Measurements from ENCODE around the gene SLC43A1.
"Not testable (repeated sequence)": the region's sequence is repeated elsewhere in the genome, so short reads cannot be mapped to it uniquely, and the experiment has no call there.

The SLC43A1 gene

DNA sequence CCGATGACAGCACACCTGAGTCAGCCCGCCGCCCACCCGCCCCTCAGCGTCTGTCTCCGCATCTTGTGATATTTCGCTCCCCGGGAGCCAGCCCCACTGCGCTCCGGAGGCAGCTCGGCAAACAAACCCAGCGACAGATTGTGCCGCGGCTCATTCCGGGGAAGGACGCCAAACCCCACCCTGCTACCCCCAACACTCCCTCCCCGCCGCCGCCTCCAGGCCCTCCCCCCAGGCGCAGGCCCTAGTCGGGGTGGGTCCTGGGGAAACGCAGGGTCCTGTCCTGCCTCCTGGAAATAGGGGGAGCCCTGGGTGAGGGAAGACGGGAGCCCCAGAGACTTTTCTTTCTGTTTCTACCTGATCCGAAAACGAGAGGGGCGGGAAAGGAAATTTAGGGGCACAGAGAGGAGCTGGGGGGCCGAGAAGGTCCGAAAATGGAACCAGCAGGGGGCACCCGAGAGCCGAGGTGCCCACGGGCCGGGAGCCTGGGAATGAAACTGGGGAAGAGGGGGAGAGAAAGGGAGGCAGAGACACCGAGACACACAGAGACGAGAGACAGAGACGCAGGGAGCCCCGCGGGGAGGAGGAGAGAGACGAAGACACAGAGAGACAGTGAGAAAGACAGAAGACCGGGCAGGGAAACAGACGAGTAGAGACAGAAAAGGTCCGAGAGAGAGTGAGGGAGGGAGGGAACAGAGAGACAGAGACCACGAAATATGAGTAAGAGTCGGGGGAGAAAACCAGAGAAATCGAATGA is 56.9 kb downstream of the SLC43A1 start:
- no peak overlapping the region for H3K27ac ChIP-seq
- TF ChIP-seq, protein P1, sequence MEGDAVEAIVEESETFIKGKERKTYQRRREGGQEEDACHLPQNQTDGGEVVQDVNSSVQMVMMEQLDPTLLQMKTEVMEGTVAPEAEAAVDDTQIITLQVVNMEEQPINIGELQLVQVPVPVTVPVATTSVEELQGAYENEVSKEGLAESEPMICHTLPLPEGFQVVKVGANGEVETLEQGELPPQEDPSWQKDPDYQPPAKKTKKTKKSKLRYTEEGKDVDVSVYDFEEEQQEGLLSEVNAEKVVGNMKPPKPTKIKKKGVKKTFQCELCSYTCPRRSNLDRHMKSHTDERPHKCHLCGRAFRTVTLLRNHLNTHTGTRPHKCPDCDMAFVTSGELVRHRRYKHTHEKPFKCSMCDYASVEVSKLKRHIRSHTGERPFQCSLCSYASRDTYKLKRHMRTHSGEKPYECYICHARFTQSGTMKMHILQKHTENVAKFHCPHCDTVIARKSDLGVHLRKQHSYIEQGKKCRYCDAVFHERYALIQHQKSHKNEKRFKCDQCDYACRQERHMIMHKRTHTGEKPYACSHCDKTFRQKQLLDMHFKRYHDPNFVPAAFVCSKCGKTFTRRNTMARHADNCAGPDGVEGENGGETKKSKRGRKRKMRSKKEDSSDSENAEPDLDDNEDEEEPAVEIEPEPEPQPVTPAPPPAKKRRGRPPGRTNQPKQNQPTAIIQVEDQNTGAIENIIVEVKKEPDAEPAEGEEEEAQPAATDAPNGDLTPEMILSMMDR (conservative IDR thresholded peaks at IDR 0.05) = peak; percentile 97
- no peak for TF ChIP-seq ZFX (IDR thresholded peaks at IDR 0.05)

DNA sequence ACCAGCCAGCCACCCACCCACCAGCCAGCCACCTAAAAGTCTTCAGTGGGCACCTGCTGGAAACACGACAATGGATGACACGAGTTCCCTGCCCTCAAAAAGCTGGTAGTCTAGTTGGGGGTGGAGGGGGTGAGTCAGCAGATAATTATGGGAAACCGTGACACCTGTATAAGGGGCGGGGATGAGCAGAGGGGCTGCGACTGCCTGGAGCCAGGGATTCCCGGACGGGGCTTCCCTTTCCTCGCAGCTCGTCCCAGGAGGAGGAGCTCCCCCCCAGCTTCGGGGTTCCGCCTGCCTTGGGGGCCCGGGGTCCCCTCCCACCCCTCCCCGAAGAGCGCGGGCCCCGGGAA is 57.5 kb downstream of the SLC43A1 start:
- H3K27ac ChIP-seq = no peak overlapping the region
- TF ChIP-seq ZFX (IDR thresholded peaks at IDR 0.05) = no peak
- TF ChIP-seq, protein P1 (conservative IDR thresholded peaks at IDR 0.05) = no peak

DNA sequence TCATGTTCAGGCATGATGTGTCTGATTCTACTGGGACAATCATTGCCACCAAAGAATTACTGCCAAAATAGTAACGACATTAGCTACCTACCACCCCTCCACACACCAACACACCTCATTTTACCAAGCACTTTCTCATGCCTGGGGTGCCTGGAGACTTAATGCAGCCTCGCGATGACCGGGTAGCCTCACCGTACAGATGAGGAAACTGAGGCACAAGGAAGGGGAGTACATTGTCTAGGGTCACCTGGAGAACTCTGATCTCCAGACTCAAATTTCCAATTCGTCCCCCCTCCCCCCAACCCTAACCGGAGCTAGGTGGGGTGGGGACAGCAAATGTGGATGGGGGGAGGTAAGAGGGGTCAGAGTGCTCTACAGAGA is 57.9 kb downstream of the SLC43A1 start:
- TF ChIP-seq ZFX (IDR thresholded peaks at IDR 0.05) = no peak
- TF ChIP-seq, protein P1 (conservative IDR thresholded peaks at IDR 0.05) = peak; percentile 39; the same call in 1 of the 2 replicates
- H3K27ac ChIP-seq = no peak overlapping the region

- H3K27ac ChIP-seq = no peak overlapping the region
- no peak for TF ChIP-seq ZFX (IDR thresholded peaks at IDR 0.05)
- TF ChIP-seq, protein P1 (conservative IDR thresholded peaks at IDR 0.05) = peak; percentile 98
These were observed 58.4 kb downstream of the SLC43A1 start for GRCh38 chr11:57456960-57457642.

DNA sequence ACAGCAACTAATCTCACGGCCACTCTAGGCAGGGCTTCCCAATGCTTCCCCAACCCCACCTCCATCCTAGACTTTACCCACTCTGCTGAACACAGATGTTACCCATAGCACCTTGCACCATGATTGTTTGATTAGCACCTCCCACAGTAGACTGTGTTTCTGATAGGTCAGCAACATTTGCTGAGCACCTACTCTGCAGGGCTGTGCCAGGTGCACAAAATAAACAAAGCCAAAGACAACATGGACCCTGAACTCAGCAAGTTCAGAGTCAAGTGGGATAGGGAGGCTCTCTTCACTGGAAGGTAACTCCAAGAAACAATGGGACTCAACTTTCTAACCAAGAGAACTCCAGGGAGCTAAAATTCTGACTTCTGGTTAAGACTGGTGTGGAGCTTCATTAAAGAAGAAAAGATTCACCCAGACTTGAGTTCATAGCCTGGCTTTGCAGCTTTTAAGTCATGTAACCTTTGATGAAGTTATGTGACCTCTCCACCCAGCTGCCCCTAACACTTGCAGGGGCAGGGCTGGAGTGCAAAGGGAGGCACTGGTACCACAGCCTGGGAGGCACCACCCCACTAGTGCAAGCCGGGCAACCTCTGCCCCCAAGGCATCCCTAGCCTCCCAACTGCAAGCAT is 61.8 kb downstream of the SLC43A1 start:
- no peak overlapping the region for H3K27ac ChIP-seq
- no peak for TF ChIP-seq ZFX (IDR thresholded peaks at IDR 0.05)
- TF ChIP-seq, protein P1 (conservative IDR thresholded peaks at IDR 0.05) = no peak

- no peak overlapping the region for H3K27ac ChIP-seq
These were observed 69.4 kb downstream of the SLC43A1 start for GRCh38 chr11:57446055-57446454.

GRCh38 chr11:57445122-57445394 is 70.4 kb downstream of the SLC43A1 start:
- not testable (repeated sequence) for H3K27ac ChIP-seq

More at GRCh38 chr11:57446055-57446454, 69.4 kb downstream of the SLC43A1 start:
- TF ChIP-seq, protein P1 (conservative IDR thresholded peaks at IDR 0.05) = no peak
- no peak for TF ChIP-seq ZFX (IDR thresholded peaks at IDR 0.05)

Measured in C4-2B (cell line).